Mesendoderm (in vitro differentiated cells): ENCODE data around the gene MFSD2B.
"Not testable (repeated sequence)": the region's sequence is repeated elsewhere in the genome, so short reads cannot be mapped to it uniquely, and the experiment has no call there.

ENCODE experiments used
- DNase-seq: peaks from one replicate; pipeline ENCODE4 v3.0.0; 2013
- H2AK5ac ChIP-seq: 2 replicates; pipeline ENCODE4 v1.6.1; 2013; ENCODE audit warnings: low read length, inconsistent platforms
- H2BK120ac ChIP-seq: 2 replicates; pipeline ENCODE4 v1.6.1; 2013; ENCODE audit warnings: low read depth, mild to moderate bottlenecking, low read length, moderate library complexity, mixed read lengths
- H2BK15ac ChIP-seq: replicated peaks from 2 replicates; pipeline ENCODE4 v1.6.1; 2013; ENCODE audit warnings: low read depth, mild to moderate bottlenecking, moderate library complexity
- H2BK5ac ChIP-seq: 2 replicates; pipeline ENCODE4 v1.6.1; 2013; ENCODE audit warnings: low read length, inconsistent platforms
- H3K18ac ChIP-seq: 2 replicates; pipeline ENCODE4 v1.6.1; 2013; ENCODE audit warnings: mild to moderate bottlenecking, low read length, mixed read lengths
- H3K23ac ChIP-seq: one replicate; pipeline ENCODE4 v1.6.1; 2013; ENCODE audit warnings: low read length
- H3K27ac ChIP-seq: 2 replicates; pipeline ENCODE4 v1.5.1; 2013; ENCODE audit warnings: low read depth, mild to moderate bottlenecking, inconsistent platforms, low read length, moderate library complexity
- H3K27me3 ChIP-seq: 2 replicates; pipeline ENCODE4 v1.6.1; 2013; ENCODE audit warnings: low read length, control low read depth, mild to moderate bottlenecking, inconsistent platforms; ENCODE audit not compliant: insufficient read depth, poor library complexity
- H3K36me3 ChIP-seq: 2 replicates; pipeline ENCODE4 v1.6.1; 2013; ENCODE audit warnings: low read length, inconsistent platforms; ENCODE audit not compliant: control insufficient read depth, insufficient read depth
- H3K4ac ChIP-seq: one replicate; pipeline ENCODE4 v1.6.1; 2013; ENCODE audit warnings: low read depth, mild to moderate bottlenecking, low read length, moderate library complexity
- H3K4me1 ChIP-seq: 2 replicates; pipeline ENCODE4 v1.6.1; 2013; ENCODE audit warnings: low read depth, low read length, inconsistent platforms; ENCODE audit not compliant: control insufficient read depth
- H3K4me2 ChIP-seq: 2 replicates; pipeline ENCODE4 v1.6.1; 2013; ENCODE audit warnings: low read length
- H3K4me3 ChIP-seq: 2 replicates; pipeline ENCODE4 v1.5.1; 2013; ENCODE audit warnings: mild to moderate bottlenecking, low read length
- H3K56ac ChIP-seq: one replicate; pipeline ENCODE4 v1.6.1; 2013; ENCODE audit warnings: low read length
- H3K79me1 ChIP-seq: 2 replicates; pipeline ENCODE4 v1.6.1; 2013; ENCODE audit warnings: low read length, inconsistent platforms
- H3K79me2 ChIP-seq: 2 replicates; pipeline ENCODE4 v1.6.1; 2013; ENCODE audit warnings: mild to moderate bottlenecking, low read length; ENCODE audit not compliant: control insufficient read depth, insufficient read depth
- H3K9ac ChIP-seq: 2 replicates; pipeline ENCODE4 v1.6.1; 2013; ENCODE audit warnings: low read length, inconsistent platforms
- H4K5ac ChIP-seq: one replicate; pipeline ENCODE4 v1.6.1; 2013; ENCODE audit warnings: low read length
- H4K8ac ChIP-seq: one replicate; pipeline ENCODE4 v1.6.1; 2013; ENCODE audit warnings: low read depth, mild to moderate bottlenecking, control low read depth, low read length, moderate library complexity
- WGBS: extraction: QIAGEN DNeasy Blood & Tissue Kit; methylation state at CpG from one replicate; pipeline ENCODE4 v1.1.7; 2013; ENCODE audit warnings: low lambda C conversion rate, missing lambda C conversion rate; ENCODE audit not compliant: insufficient coverage; ENCODE audit errors: extremely low coverage; 5-methylcytosine and 5-hydroxymethylcytosine counted together

The MFSD2B gene

DNA sequence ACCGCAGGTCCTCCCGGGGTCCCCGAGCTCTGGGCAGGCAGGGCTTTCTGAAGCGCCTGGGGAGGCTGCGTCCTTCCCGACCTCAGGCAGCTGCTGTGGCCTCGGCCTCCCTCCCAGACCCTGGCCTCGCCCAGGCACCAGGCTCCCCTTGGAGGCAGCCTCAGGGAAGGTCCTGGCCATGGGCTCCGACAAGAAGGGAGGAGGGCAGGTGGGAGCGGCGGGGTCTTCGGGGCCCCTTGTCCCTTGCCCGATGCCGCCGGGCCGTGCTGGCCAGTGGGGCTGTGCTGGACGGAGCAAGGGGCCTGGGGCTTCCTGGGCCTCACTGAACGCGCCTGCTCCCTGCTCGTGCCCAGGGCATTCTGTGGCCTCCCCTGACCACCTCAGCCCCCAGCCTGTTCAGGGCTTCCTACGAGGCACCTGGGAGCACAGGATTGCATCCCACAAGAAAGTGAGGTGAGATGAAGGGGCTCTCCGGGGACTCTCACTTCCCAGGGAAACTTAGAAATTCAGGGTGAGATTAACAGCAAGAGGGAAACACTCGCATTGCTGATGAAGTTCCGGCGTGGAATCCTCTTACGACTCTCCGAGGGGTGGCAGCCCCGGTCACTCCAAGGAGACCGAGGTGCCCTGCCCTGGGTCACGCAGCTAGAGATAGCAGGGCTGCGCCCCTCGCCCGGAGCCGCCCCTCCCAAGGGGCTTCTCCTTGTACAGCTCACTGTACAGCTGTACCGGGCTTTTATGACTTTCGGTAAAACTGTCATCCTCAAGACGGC is 778 bp downstream of the MFSD2B start:
- Histone ChIP-seq H2AK5ac (no peak overlapping the region), H3K23ac (peak overlapping the region; percentile 97), H3K27me3 (no peaks in the 10 kb centered on the region), H3K79me1 (no peaks in the 10 kb centered on the region), H3K4me3 (no peak overlapping the region), H3K18ac (peak overlapping the region; percentile 43), H3K56ac (peak overlapping the region; percentile 90), H3K9ac (peak overlapping the region; percentile 69), H3K4me1 (no peaks in the 10 kb centered on the region), H3K4ac (no peak overlapping the region), H3K36me3 (no peaks in the 10 kb centered on the region), H2BK120ac (no peak overlapping the region), H3K27ac (no peak overlapping the region), H2BK5ac (no peak overlapping the region), H4K5ac (no peak overlapping the region), H3K79me2 (no peaks in the 10 kb centered on the region), H4K8ac (peak overlapping the region; percentile 77), H2BK15ac (no peak overlapping the region), H3K4me2 (peak overlapping the region; percentile 70)
- no CpG with 5 or more reads among the region's 37 CpGs for WGBS
- no peak for DNase-seq

DNA sequence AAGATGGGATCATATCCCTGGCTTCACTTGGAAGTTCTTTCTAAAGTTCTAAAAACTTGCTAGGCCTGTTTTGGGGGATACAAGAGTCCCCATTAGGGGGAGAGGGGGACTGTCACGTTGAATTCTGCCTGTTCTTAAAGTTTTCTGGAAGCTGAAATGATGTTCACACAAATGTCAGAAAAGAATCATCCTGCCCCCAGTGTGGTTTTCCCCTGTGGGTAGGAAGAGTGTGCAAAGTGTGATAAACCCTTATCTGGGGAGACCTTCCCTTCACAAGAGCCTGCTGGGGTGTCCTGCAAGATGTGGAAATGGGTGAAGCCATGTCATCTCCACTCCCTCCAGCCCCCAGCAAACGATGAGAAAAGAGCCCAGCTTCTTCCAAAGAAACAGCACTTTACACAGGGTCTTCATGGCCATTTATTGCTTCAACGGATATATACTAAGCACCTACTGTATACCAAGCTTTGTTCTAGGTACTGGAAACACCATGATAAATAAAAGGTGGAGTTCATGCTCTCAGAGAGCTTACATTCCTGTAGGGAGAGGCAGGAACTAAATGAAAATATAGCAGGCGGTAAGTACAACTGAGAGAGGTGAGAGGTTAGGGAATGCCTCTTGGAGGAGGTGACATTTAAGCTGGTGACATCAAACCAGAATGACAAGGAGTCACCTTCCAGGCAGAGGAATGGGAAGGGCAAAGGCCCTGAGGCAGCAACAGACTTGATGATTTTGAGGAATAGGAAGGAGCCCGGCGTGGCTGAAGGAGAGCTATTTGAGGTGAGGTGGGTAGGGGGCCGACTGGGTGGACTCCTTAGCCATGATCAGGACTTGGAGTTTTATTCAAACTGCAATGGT is 1.6 kb downstream of the MFSD2B start:
- Histone ChIP-seq H3K56ac (no peak overlapping the region), H2AK5ac (no peak overlapping the region), H3K27ac (no peak overlapping the region), H3K36me3 (no peaks in the 10 kb centered on the region), H2BK5ac (no peak overlapping the region), H3K18ac (no peak overlapping the region), H3K4me2 (no peak overlapping the region), H3K4ac (no peak overlapping the region), H3K9ac (no peak overlapping the region), H2BK15ac (no peak overlapping the region), H3K4me1 (no peaks in the 10 kb centered on the region), H4K8ac (no peak overlapping the region), H3K79me1 (no peaks in the 10 kb centered on the region), H3K27me3 (no peaks in the 10 kb centered on the region), H4K5ac (no peak overlapping the region), H3K79me2 (no peaks in the 10 kb centered on the region), H2BK120ac (no peak overlapping the region), H3K23ac (no peak overlapping the region), H3K4me3 (no peak overlapping the region)
- no peak for DNase-seq
- no CpG with 5 or more reads among the region's 7 CpGs for WGBS

DNA sequence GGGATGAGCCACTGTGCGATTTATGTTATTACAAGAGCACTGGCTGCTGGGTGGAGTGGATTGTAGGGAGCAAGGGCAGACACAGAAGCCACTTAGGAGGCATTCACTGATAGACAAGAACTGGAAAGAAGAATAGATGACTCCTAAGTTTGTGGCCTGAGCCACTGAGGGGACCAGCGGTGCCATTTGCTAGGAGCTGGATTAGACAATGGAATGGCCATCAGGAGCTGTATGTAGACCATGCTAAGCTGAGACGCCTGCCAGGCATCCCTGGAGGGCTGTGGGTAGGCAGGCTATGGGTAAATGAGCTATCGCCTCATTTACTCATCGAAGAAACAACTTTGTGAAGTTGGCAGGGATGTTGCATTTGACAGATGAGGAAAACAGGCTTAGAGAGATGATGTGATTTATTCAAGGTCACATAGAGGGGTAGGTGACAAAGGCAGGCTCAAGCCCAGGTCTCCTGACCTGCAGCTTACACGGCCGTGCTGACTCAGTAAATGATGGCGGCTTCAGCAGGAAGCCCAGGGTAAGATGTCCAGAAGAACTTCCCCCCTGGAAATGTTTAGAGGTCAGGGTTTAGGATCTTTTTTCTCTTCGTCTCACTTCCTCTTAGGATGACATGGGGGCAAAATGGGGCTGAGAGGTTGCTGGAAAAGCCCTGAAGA is 2.8 kb downstream of the MFSD2B start:
- Histone ChIP-seq H3K23ac (no peak overlapping the region), H3K27me3 (no peaks in the 10 kb centered on the region), H4K5ac (no peak overlapping the region), H2BK5ac (no peak overlapping the region), H3K79me2 (no peaks in the 10 kb centered on the region), H2BK120ac (no peak overlapping the region), H3K4me2 (no peak overlapping the region), H3K4me3 (no peak overlapping the region), H3K36me3 (no peaks in the 10 kb centered on the region), H3K79me1 (no peaks in the 10 kb centered on the region), H3K4ac (no peak overlapping the region), H3K18ac (no peak overlapping the region), H3K4me1 (no peaks in the 10 kb centered on the region), H3K56ac (no peak overlapping the region), H3K27ac (no peak overlapping the region), H2BK15ac (no peak overlapping the region), H4K8ac (no peak overlapping the region), H3K9ac (no peak overlapping the region), H2AK5ac (no peak overlapping the region)
- WGBS: no CpG with 5 or more reads among the region's 9 CpGs
- no peak for DNase-seq

DNA sequence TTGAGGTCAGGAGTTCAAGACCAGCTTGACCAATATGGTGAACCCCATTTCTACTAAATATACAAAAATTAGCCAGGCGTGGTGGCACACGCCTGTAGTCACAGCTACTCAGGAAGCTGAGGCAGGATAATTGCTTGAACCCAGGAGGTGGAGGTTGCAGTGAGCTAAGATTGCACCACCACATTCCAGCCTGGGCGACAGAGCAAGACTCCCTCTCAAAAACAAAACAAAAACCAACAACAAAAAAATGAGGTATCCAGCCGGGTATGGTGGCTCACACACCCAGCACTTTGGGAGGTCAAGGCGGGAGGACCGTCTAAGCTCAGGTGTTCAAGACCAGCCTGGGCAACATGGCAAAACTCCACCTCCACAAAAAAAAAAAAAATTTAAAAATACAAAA is 5.0 kb downstream of the MFSD2B start:
- not testable (repeated sequence) for H3K23ac ChIP-seq, H3K27me3 ChIP-seq, DNase-seq, H2BK5ac ChIP-seq, H3K79me2 ChIP-seq, H3K18ac ChIP-seq, H3K4me2 ChIP-seq, H2BK15ac ChIP-seq, H3K36me3 ChIP-seq, H3K4ac ChIP-seq, H4K5ac ChIP-seq, H3K56ac ChIP-seq, H3K27ac ChIP-seq, H4K8ac ChIP-seq, H3K4me1 ChIP-seq, H2AK5ac ChIP-seq, H2BK120ac ChIP-seq, H3K9ac ChIP-seq, H3K4me3 ChIP-seq, H3K79me1 ChIP-seq
- no CpG with 5 or more reads among the region's 6 CpGs for WGBS

DNA sequence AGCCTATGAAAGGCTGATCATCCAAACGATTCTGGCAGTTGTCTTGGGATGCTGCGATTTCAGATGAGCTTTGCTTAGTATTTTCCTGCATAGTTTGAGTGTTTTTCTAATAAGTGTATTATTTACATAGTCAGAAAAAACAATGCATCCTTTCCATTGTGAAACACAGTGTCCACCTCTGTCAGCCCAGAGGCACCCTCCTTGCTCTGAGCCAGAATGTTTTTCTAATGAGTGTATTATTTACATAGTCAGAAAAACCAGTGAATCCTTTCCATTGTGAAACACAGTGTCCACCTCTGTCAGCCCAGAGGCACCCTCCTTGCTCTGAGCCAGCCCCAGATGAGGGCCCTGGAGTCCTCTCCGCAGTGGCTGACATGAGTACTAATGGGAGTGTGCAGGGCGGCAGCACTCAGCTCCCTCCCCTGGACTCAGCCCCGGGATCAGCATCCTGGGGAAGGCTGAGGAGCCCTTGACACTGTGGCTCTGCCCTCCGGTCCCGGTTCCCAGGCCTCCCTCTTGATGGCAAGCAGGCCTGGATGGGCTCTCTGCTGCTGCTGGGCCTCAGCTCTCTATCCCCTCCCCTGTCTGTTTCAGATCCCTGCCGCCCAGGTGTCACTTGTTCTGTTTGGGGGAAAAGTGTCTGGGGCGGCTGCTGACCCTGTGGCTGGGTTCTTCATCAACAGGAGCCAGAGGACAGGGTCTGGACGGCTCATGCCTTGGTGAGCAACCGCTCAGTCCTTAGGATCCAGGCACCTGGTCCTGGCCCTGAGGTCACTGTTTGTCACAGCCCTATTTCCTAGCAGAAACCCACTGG is 5.9 kb downstream of the MFSD2B start:
- Histone ChIP-seq H3K79me1 (no peaks in the 10 kb centered on the region), H3K4ac (no peak overlapping the region), H3K18ac (no peak overlapping the region), H3K4me1 (no peaks in the 10 kb centered on the region), H4K8ac (no peak overlapping the region), H3K4me2 (no peak overlapping the region), H3K36me3 (no peaks in the 10 kb centered on the region), H3K27ac (no peak overlapping the region), H2AK5ac (no peak overlapping the region), H3K27me3 (no peaks in the 10 kb centered on the region), H3K9ac (no peak overlapping the region), H3K79me2 (no peaks in the 10 kb centered on the region), H3K23ac (no peak overlapping the region), H4K5ac (no peak overlapping the region), H2BK15ac (no peak overlapping the region), H2BK120ac (no peak overlapping the region), H3K56ac (no peak overlapping the region), H2BK5ac (no peak overlapping the region), H3K4me3 (no peak overlapping the region)
- DNase-seq: no peak
- WGBS: no CpG with 5 or more reads among the region's 11 CpGs
